ENCODE data around the gene CEACAM4.

The CEACAM4 gene

DNA sequence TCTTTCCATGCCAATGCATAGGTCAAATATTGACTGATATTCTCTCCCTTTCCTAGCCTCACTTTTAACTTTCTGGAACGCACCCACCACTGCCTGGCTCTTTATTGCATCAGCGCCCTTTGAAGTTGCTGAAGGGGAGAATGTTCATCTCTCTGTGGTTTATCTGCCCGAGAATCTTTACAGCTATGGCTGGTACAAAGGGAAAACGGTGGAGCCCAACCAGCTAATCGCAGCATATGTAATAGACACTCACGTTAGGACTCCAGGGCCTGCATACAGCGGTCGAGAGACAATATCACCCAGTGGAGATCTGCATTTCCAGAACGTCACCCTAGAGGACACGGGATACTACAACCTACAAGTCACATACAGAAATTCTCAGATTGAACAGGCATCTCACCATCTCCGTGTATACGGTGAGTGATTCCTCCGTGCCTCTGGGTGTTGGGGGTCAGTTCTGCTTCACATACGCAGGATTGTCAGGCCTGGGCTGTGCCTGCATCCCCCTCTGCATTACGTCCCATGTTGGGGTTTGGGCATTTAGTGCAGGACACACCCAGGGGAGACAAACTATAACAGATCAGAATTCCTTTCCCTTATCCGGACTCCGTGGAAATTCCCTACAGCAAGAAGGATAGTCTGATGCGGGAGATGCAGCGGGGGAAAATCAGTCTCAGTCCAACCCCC is 49.6 kb downstream of the CEACAM4 start:
- Histone ChIP-seq H3K4me1 (no peaks in the 10 kb centered on the region), H3K27ac (no peak overlapping the region), H3K27me3 (peaks cover 0 to 8% of the 10 kb centered on the region in 2 donors), H3K9me3 (peaks cover 0 to 2% (median 0%) of the 10 kb centered on the region in 3 donors), H3K4me3 (no peak overlapping the region), H3K36me3 (no peaks in the 10 kb centered on the region)
- DNase-seq, result no peak
- intact Hi-C loops (cut with DNase I; ENCODE audit: low total_unique reads), result no loop called here
- TF ChIP-seq CTCF (IDR thresholded peaks at IDR 0.05), result no peak

- Histone ChIP-seq H3K27me3 (peaks cover 0 to 9% of the 10 kb centered on the region in 2 donors), H3K27ac (no peak within 1 kb of the TSS), H3K4me3 (no peak within 1 kb of the TSS), H3K36me3 (no peaks in the 10 kb centered on the region), H3K9me3 (no peaks in the 10 kb centered on the region), H3K4me1 (no peaks in the 10 kb centered on the region)
- intact Hi-C loops (cut with DNase I; ENCODE audit: low total_unique reads), result no loop called here
- peak in 1 of 2 donors; percentile 70 for DNase-seq
- TF ChIP-seq CTCF (IDR thresholded peaks at IDR 0.05), result no peak
Measured at GRCh38 chr19:41575998-41576397, 50.9 kb downstream of the CEACAM4 start, which contains the start of gene CEACAM21. Gene CEACAM21, plus strand, starts transcription at chr19:41576166. Its CDS starts 109 bp downstream, at chr19:41576275.

- intact Hi-C loops (cut with DNase I; ENCODE audit: low total_unique reads), result no loop called here
- TF ChIP-seq CTCF (IDR thresholded peaks at IDR 0.05), result peak; percentile 52 to 60
- H3K4me1 ChIP-seq, result no peaks in the 10 kb centered on the region
- no peaks in the 10 kb centered on the region for H3K36me3 ChIP-seq
- DNase-seq, result peak; percentile 76 to 82
- H3K9me3 ChIP-seq, result no peaks in the 10 kb centered on the region
- H3K27me3 ChIP-seq, result peaks cover 0 to 31% of the 10 kb centered on the region in 2 donors
- H3K4me3 ChIP-seq, result no peak overlapping the region
- H3K27ac ChIP-seq, result no peak overlapping the region
Measured at GRCh38 chr19:41570639-41571112, 56.2 kb downstream of the CEACAM4 start.

DNA sequence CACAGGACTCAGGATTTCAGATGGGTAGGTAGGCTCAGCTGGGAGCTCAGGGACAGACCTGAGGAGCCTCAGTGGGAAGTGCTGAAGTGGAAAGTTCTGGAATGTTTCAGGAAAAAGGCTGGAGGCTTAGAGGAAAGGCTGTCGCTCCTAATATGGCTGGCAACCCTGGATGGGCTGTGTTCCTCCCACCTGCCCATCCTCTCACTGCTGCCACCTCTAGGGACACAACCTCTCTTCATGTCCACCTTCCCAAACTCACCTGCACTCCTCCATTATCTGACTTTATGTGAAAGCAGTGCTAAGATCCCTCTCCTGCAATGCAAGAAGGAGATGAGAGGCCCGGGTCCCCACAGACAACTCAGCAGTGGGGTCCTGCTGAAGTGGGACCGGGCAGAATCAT is 56.7 kb downstream of the CEACAM4 start:
- H3K9me3 ChIP-seq, result no peaks in the 10 kb centered on the region
- TF ChIP-seq CTCF (IDR thresholded peaks at IDR 0.05), result no peak
- no peaks in the 10 kb centered on the region for H3K36me3 ChIP-seq
- H3K27ac ChIP-seq, result no peak overlapping the region
- intact Hi-C loops (cut with DNase I; ENCODE audit: low total_unique reads), result no loop called here
- H3K27me3 ChIP-seq, result peaks cover 0 to 32% of the 10 kb centered on the region in 2 donors
- H3K4me3 ChIP-seq, result no peak overlapping the region
- H3K4me1 ChIP-seq, result no peaks in the 10 kb centered on the region
- DNase-seq, result no peak

GRCh38 chr19:41569481-41570150 is 57.3 kb downstream of the CEACAM4 start:
- no peak for DNase-seq
- intact Hi-C loops (cut with DNase I; ENCODE audit: low total_unique reads), result no loop called here

More at GRCh38 chr19:41569481-41570150, 57.3 kb downstream of the CEACAM4 start:
- no peak for TF ChIP-seq CTCF (IDR thresholded peaks at IDR 0.05)
- no peak overlapping the region for H3K4me3 ChIP-seq
- H3K36me3 ChIP-seq, result no peaks in the 10 kb centered on the region
- no peaks in the 10 kb centered on the region for H3K4me1 ChIP-seq
- H3K27ac ChIP-seq, result no peak overlapping the region
- peaks cover 0 to 38% of the 10 kb centered on the region in 2 donors for H3K27me3 ChIP-seq
- no peaks in the 10 kb centered on the region for H3K9me3 ChIP-seq
